Keratinocyte (primary cell): Measurements from ENCODE around the gene NLRP6. TPM values are rescaled to one million over a fixed set of nuclear protein-coding genes. Genes with fewer than 3 reads are reported as not detected.
"Not testable (repeated sequence)": the region's sequence is repeated elsewhere in the genome, so short reads cannot be mapped to it uniquely, and the experiment has no call there.

Experiments used
- DNase-seq: peaks from one replicate; pipeline ENCODE4 v3.0.0-alpha.2; 2011; ENCODE audit warnings: low read depth, missing footprints, low spot score
- FAIRE-seq: peaks from 2 replicates; lab custom pipeline; 2011; peaks lifted over from hg19 to GRCh38; lab: Jason Lieb, UNC
- H2AFZ ChIP-seq: 2 replicates; pipeline ENCODE4 v1.6.0; 2012; ENCODE audit warnings: low read length, control low read depth, inconsistent platforms; ENCODE audit not compliant: control insufficient read depth
- H3K27ac ChIP-seq: 2 replicates; pipeline ENCODE4 v1.5.1; 2011; ENCODE audit warnings: low read length; ENCODE audit not compliant: control insufficient read depth, insufficient read depth
- H3K27me3 ChIP-seq: 3 replicates; pipeline ENCODE4 v1.6.0; 2011; ENCODE audit warnings: low read length; ENCODE audit not compliant: control insufficient read depth, insufficient read depth; ENCODE audit errors: extremely low read depth
- H3K36me3 ChIP-seq, 2 experiments: 2 replicates in 1 of 2; 3 replicates in 1 of 2; pipeline ENCODE4 v1.5.1; 2011; ENCODE audit warnings: low read length in 2 of 2, mild to moderate bottlenecking in 1 of 2; ENCODE audit not compliant: control insufficient read depth in 2 of 2, insufficient read depth in 2 of 2; ENCODE audit errors: extremely low read depth in 1 of 2
- H3K4me1 ChIP-seq: 3 replicates; pipeline ENCODE4 v1.5.1; 2011; ENCODE audit warnings: low read length; ENCODE audit not compliant: control insufficient read depth, insufficient read depth; ENCODE audit errors: extremely low read depth
- H3K4me2 ChIP-seq: 3 replicates; pipeline ENCODE4 v1.6.0; 2011; ENCODE audit warnings: low read depth, low read length; ENCODE audit not compliant: control insufficient read depth, insufficient read depth; ENCODE audit errors: extremely low read depth
- H3K4me3 ChIP-seq, 3 experiments: fragments of 200-600 bp in 1 of 3; sonication (generic) in 1 of 3; 2 replicates in 2 of 3; 3 replicates in 1 of 3; pipeline ENCODE4 v1.5.1; 2011 to 2016; ENCODE audit warnings: low read length in 3 of 3, mild to moderate bottlenecking in 3 of 3, control low read depth in 2 of 3, inconsistent platforms in 1 of 3, low read depth in 1 of 3, mixed read lengths in 1 of 3, mixed run types in 1 of 3, moderate library complexity in 1 of 3; ENCODE audit not compliant: control insufficient read depth in 2 of 3, insufficient read depth in 2 of 3; ENCODE audit errors: extremely low read depth in 1 of 3
- H3K79me2 ChIP-seq: 2 replicates; pipeline ENCODE4 v1.6.0; 2012; ENCODE audit warnings: low read length; ENCODE audit not compliant: control insufficient read depth, insufficient read depth
- H3K9ac ChIP-seq: 3 replicates; pipeline ENCODE4 v1.6.0; 2011; ENCODE audit warnings: low read length; ENCODE audit not compliant: control insufficient read depth, insufficient read depth; ENCODE audit errors: extremely low read depth
- H3K9me1 ChIP-seq: 3 replicates; pipeline ENCODE4 v1.6.0; 2011; ENCODE audit warnings: low read length; ENCODE audit not compliant: control insufficient read depth, insufficient read depth; ENCODE audit errors: extremely low read depth
- H3K9me3 ChIP-seq: 2 replicates; pipeline ENCODE4 v1.5.1; 2012; ENCODE audit warnings: low read depth, low read length; ENCODE audit not compliant: control insufficient read depth
- H4K20me1 ChIP-seq: 3 replicates; pipeline ENCODE4 v1.6.0; 2011; ENCODE audit warnings: low read length; ENCODE audit not compliant: control insufficient read depth, insufficient read depth; ENCODE audit errors: extremely low read depth
- EZH2 ChIP-seq: IDR thresholded peaks from one replicate; pipeline ENCODE4 v1.6.1; 2012; ENCODE audit warnings: inconsistent platforms, mild to moderate bottlenecking, low read length, moderate library complexity
- dilution Hi-C: fragments of 300-500 bp; cut with MboI; formaldehyde crosslinking; loops from one replicate; pipeline ENCODE4 v1.7.0; 2020; ENCODE audit warnings: low sequenced_read_pairs; ENCODE audit not compliant: extremely low pct_ligation_motif_present
- polyA plus RNA-seq, 5 experiments: library from polyadenylated mRNA; depleted of rRNA in 3 of 5; stranded (reverse) in 3 of 5; stranded (forward) in 1 of 5; unstranded in 1 of 5; fragments of >200 nt; gene quantifications; 1 replicate in 1 of 5; 2 replicates in 3 of 5; 3 replicates in 1 of 5; pipeline versions ENCODE4 v1.2.1 to v1.2.3, GENCODE V29; 2011 to 2012; ENCODE audit warnings: missing spikeins in 2 of 5, low read depth in 1 of 5, low replicate concordance in 1 of 5
- TF ChIP-seq, protein P1 (sequence below), 3 experiments: IDR thresholded peaks in 1 of 3; conservative IDR thresholded peaks in 1 of 3; optimal IDR thresholded peaks in 1 of 3; 2 replicates in 2 of 3; 3 replicates in 1 of 3; pipeline versions ENCODE3 to v1.5.1; 2011; ENCODE audit warnings: low read length in 3 of 3, mild to moderate bottlenecking in 3 of 3, moderate library complexity in 2 of 3, control low read depth in 1 of 3, inconsistent platforms in 1 of 3; ENCODE audit not compliant: insufficient read depth in 2 of 3; ENCODE audit errors: extremely low read depth in 1 of 3

NLRP6 gene
- polyA plus RNA-seq, 1 donor (not counting 4 experiments of a cell fraction or from before 2014, with no cell fraction given) = not detected

DNA sequence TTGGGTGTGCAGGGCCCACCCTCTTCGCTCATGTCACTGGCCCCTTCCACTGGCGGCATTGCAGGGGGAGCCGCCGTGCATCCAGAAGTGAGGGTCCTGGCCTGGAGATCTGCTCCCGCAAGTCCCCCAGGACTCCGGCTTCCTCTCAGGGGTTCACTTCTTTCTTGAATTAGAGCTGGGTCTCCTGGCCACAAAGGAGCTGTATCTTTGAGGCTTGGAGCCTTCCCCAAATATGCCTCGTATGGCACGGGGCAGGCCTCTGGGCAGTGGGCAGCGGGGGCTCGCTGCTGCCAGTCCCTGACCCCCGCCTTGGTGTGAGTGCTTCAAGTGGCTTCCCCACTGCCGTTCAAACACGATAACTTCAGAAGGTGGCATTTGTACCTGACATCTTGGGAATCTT lies 49.8 kb downstream of the NLRP6 start:
- no peak overlapping the region for H3K4me2 ChIP-seq
- H3K9me1 ChIP-seq = no peaks in the 10 kb centered on the region
- H3K4me3 ChIP-seq = no peak overlapping the region
- no peaks in the 10 kb centered on the region for H4K20me1 ChIP-seq
- H2AFZ ChIP-seq = no peak overlapping the region
- no peak overlapping the region for H3K27ac ChIP-seq
- H3K9me3 ChIP-seq = no peaks in the 10 kb centered on the region
- no peak overlapping the region for H3K9ac ChIP-seq
- FAIRE-seq = no peak
- H3K79me2 ChIP-seq = no peaks in the 10 kb centered on the region
- DNase-seq = no peak
- dilution Hi-C loops = no loop called here
- H3K36me3 ChIP-seq = no peaks in the 10 kb centered on the region
- H3K27me3 ChIP-seq = peaks cover 7% of the 10 kb centered on the region
- no peaks in the 10 kb centered on the region for H3K4me1 ChIP-seq
- TF ChIP-seq EZH2 = no peak
- TF ChIP-seq, protein P1, sequence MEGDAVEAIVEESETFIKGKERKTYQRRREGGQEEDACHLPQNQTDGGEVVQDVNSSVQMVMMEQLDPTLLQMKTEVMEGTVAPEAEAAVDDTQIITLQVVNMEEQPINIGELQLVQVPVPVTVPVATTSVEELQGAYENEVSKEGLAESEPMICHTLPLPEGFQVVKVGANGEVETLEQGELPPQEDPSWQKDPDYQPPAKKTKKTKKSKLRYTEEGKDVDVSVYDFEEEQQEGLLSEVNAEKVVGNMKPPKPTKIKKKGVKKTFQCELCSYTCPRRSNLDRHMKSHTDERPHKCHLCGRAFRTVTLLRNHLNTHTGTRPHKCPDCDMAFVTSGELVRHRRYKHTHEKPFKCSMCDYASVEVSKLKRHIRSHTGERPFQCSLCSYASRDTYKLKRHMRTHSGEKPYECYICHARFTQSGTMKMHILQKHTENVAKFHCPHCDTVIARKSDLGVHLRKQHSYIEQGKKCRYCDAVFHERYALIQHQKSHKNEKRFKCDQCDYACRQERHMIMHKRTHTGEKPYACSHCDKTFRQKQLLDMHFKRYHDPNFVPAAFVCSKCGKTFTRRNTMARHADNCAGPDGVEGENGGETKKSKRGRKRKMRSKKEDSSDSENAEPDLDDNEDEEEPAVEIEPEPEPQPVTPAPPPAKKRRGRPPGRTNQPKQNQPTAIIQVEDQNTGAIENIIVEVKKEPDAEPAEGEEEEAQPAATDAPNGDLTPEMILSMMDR (optimal IDR thresholded peaks at IDR 0.05 in 1 of 3, IDR thresholded peaks at IDR 0.05 in 1 of 3, conservative IDR thresholded peaks at IDR 0.05 in 1 of 3; ENCODE audit: extremely low read depth in 1 of 3, insufficient read depth in 2 of 3, low read length in 3 of 3) = no peak

DNA sequence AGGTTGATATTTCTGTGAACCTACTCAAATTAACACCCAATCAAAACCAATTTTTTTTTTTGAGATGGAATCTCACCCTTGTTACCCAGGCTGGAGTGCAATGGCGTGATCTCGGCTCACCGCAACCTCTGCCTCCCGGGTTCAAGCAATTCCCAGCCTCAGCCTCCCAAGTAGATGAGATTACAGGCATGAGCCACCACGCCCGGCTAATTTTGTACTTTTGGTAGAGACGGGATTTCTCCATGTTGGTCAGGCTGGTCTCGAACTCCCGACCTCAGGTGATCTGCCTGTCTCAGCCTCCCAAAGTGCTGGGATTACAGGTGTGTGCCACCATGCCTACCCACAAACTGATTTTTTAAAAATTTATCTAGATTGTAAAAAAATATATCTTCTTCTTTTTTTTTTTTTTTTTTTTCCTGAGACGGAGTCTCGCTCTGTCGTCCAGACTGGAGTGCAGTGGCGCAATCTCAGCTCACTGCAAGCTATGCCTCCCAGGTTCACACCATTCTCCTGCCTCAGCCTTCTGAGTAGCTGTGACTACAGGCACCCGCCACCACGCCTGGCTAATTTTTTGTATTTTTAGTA lies 50.4 kb downstream of the NLRP6 start:
- H2AFZ ChIP-seq, H3K9ac ChIP-seq, DNase-seq, H3K9me1 ChIP-seq, FAIRE-seq, H3K36me3 ChIP-seq, dilution Hi-C loops, H4K20me1 ChIP-seq, H3K4me3 ChIP-seq, H3K4me1 ChIP-seq, H3K27ac ChIP-seq, H3K9me3 ChIP-seq, H3K27me3 ChIP-seq, H3K4me2 ChIP-seq, H3K79me2 ChIP-seq: not testable (repeated sequence)

DNA sequence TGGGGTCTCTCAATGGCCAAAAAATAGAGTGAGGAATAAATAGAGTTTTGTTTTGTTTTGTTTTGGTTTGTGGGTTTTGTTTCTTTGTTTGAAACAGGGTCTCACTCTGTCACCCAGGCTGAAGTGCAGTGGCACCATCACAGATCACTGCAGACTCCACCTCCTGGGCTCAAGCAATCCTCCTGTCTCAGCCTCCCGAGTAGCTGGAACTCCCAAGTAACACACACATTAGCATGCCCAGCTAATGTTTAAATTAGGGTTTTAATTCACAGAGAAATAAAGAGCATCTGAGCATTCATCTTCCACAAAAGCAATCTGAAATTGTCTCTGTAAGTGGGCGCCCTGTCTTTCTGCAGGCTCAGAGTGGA lies 51.7 kb downstream of the NLRP6 start:
- peaks cover 3% of the 10 kb centered on the region for H3K4me1 ChIP-seq
- H3K4me2 ChIP-seq = no peak overlapping the region
- no peak overlapping the region for H3K9ac ChIP-seq
- H2AFZ ChIP-seq = no peak overlapping the region
- peaks cover 2% of the 10 kb centered on the region for H3K9me3 ChIP-seq
- H3K9me1 ChIP-seq = no peaks in the 10 kb centered on the region
- dilution Hi-C loops = no loop called here
- FAIRE-seq (no peak), DNase-seq (no peak)
- H4K20me1 ChIP-seq = no peaks in the 10 kb centered on the region
- peaks cover 12% of the 10 kb centered on the region for H3K27me3 ChIP-seq
- H3K36me3 ChIP-seq = no peaks in the 10 kb centered on the region
- H3K27ac ChIP-seq = no peak overlapping the region
- H3K4me3 ChIP-seq = no peak overlapping the region
- no peaks in the 10 kb centered on the region for H3K79me2 ChIP-seq
- TF ChIP-seq EZH2 = no peak
- TF ChIP-seq, protein P1 (optimal IDR thresholded peaks at IDR 0.05 in 1 of 3, IDR thresholded peaks at IDR 0.05 in 1 of 3, conservative IDR thresholded peaks at IDR 0.05 in 1 of 3; ENCODE audit: extremely low read depth in 1 of 3, insufficient read depth in 2 of 3, low read length in 3 of 3) = no peak
